Posterior cingulate gyrus (tissue), 11 donors: Measurements from ENCODE around the gene MCCC2.

Source experiments
- DNase-seq, 10 donors: peaks; one replicate each; pipeline versions ENCODE4 v3.0.0 to v3.0.0-alpha.2; 2020 to 2021; ENCODE audit warnings: mixed read lengths in 3 of 10
- intact Hi-C: fragments of 100-400 bp; cut with DNase I; formaldehyde crosslinking; loops from one replicate; pipeline ENCODE4 v1.15.1; 2023

The MCCC2 gene

GRCh38 chr5:71706906-71707305 is 119.8 kb downstream of the MCCC2 start:
- no peak for DNase-seq
- intact Hi-C loops = no loop called here
